Epithelial cell of proximal tubule (primary cell): ENCODE measurements around the gene MRPS11. TPM values are rescaled to one million over a fixed set of nuclear protein-coding genes. Genes with fewer than 3 reads are reported as not detected.

Experiments
- DNase-seq: peaks from one replicate; pipeline ENCODE4 v3.0.0-alpha.2; 2011; ENCODE audit warnings: low read depth
- H3K4me3 ChIP-seq: 2 replicates; pipeline ENCODE4 v1.5.1; 2011; ENCODE audit warnings: low read depth, mild to moderate bottlenecking, low read length
- CTCF ChIP-seq: conservative IDR thresholded peaks from 2 replicates; pipeline ENCODE4 v1.5.1; 2012; ENCODE audit warnings: low read depth, mild to moderate bottlenecking, low read length
- total RNA-seq: library from RNA; depleted of rRNA; stranded (reverse); fragments of >200 nt; gene quantifications from 2 replicates; pipeline ENCODE4 v1.2.3, GENCODE V29; 2015

The MRPS11 gene
- total RNA-seq, 1 donor from 2014 or later = 32.3 TPM

DNA sequence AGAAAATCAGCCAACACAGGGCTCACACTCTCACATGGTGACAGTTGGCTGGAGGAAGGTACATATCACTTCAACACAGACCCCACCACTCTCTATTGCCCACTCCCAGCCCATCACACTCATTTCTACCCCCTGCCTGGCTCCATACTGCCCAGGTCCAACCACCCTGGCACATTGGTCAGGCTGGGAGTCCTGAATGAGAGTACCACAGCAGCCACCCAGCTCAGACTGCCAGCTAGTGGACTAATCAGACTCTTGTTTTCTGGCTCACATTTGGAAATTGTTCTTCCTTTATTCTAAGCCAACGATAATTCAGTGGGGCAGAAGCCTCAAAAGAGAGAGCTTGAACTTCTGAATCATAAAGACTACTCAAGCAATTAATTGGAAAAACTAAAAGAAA lies 20.3 kb upstream of the MRPS11 start:
- TF ChIP-seq CTCF = peak; percentile 30
- H3K4me3 ChIP-seq = no peak overlapping the region
- DNase-seq = no peak

DNA sequence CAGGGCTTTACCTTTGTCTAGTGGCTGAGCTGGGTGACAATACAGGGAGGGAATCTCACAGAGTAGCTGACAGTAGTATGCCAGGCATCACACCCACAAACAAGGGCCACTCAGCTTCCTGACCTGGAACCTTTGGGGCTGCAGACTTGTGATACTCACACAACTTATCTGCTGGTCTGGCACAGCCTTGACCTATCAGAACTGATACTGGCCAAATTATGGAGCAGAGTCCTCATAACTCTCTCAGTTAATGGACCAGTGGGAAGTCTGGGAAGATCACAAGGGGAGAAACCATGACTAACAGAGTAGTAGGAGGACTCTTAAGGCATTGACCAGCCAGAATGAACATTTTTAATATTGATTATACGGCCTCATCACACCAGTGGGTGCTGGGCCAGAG lies 19.8 kb upstream of the MRPS11 start:
- DNase-seq = no peak
- no peak for TF ChIP-seq CTCF
- H3K4me3 ChIP-seq = no peak overlapping the region

GRCh38 chr15:88448991-88449461 lies 18.5 kb upstream of the MRPS11 start:
- DNase-seq = no peak
- TF ChIP-seq CTCF = no peak
- no peak overlapping the region for H3K4me3 ChIP-seq

DNA sequence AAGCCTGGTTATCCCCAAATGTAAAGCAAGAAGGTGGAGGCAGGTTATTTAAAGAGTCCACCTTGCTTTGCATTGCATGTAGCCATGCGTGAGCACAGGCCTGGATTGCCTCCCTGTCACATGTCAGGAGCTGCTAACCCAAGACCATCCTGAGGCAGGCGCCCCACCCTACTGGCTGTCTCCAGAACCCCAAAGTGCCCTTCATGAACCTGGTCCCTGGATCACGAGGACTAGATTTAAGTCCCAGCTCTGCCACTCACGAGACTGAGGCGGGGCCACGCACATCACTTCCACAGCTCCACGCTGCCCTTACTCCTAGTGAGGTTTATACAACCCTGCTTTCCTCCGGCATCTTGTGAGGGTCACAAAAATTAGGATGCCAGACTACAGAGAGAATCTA lies 17.9 kb upstream of the MRPS11 start:
- no peak for TF ChIP-seq CTCF
- DNase-seq = no peak
- no peak overlapping the region for H3K4me3 ChIP-seq

- DNase-seq = no peak
- H3K4me3 ChIP-seq = no peak overlapping the region
- peak; percentile 94 for TF ChIP-seq CTCF
Measured at GRCh38 chr15:88450125-88450798, 17.2 kb upstream of the MRPS11 start.

DNA sequence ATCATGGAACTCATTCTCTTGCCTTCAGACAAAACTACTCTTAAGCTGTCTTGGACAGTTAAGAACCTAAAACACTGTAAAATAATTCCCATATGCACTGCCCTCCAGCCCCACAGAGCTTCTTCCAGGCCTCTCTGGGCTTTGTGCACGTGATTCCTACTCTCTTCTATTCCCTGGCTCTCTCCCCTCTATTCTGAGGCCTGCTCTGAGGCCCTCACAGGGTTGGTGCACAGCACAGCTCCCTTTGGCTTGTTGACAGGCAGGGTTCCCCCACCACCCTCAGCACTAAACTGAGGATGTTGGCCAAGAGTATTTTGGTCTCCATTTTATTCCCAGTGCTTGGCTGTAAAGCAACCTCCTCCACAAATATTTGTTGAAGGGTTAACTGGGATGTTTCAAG lies 13.9 kb upstream of the MRPS11 start:
- no peak overlapping the region for H3K4me3 ChIP-seq
- TF ChIP-seq CTCF = no peak
- DNase-seq = no peak

- DNase-seq = no peak
- no peak for TF ChIP-seq CTCF
- H3K4me3 ChIP-seq = no peak overlapping the region
Measured at GRCh38 chr15:88454236-88454635, 13.3 kb upstream of the MRPS11 start.
